Activated CD4-positive, CD25-positive, alpha-beta regulatory T cell (primary cell): ENCODE data around the gene CDY1.
"Not testable (repeated sequence)": the region's sequence is repeated elsewhere in the genome, so short reads cannot be mapped to it uniquely, and the experiment has no call there.

ENCODE experiments used
- DNase-seq, 4 experiments: peaks; one replicate each; lab custom pipeline; 2025; lab: John Stamatoyannopoulos, UW

Gene CDY1

GRCh38 chrY:25621817-25622216 lies at the start of gene CDY1:
CDY1 (plus strand) TSS chrY:25622117; CDS start chrY:25622443, 326 bp downstream.
- not testable (repeated sequence) for DNase-seq

GRCh38 chrY:25593336-25593735 lies 28.6 kb upstream of the CDY1 start:
- DNase-seq = not testable (repeated sequence)

- DNase-seq = not testable (repeated sequence)
These were observed 1.7 kb upstream of the CDY1 start for GRCh38 chrY:25620209-25620608.

GRCh38 chrY:25626524-25626923 lies 4.6 kb downstream of the CDY1 start:
- not testable (repeated sequence) for DNase-seq

GRCh38 chrY:25630383-25631112 lies 8.6 kb downstream of the CDY1 start:
- not testable (repeated sequence) for DNase-seq

GRCh38 chrY:25639852-25640251 lies 17.9 kb downstream of the CDY1 start:
- not testable (repeated sequence) for DNase-seq

- not testable (repeated sequence) for DNase-seq
These were observed 21.4 kb downstream of the CDY1 start for GRCh38 chrY:25643024-25643915.
